ENCODE data around the gene TOMM6. TPM values are rescaled to one million over a fixed set of nuclear protein-coding genes. Genes with fewer than 3 reads are reported as not detected.

The TOMM6 gene
- 100 to 1,000 TPM; 109 to 200 TPM for total RNA-seq

DNA sequence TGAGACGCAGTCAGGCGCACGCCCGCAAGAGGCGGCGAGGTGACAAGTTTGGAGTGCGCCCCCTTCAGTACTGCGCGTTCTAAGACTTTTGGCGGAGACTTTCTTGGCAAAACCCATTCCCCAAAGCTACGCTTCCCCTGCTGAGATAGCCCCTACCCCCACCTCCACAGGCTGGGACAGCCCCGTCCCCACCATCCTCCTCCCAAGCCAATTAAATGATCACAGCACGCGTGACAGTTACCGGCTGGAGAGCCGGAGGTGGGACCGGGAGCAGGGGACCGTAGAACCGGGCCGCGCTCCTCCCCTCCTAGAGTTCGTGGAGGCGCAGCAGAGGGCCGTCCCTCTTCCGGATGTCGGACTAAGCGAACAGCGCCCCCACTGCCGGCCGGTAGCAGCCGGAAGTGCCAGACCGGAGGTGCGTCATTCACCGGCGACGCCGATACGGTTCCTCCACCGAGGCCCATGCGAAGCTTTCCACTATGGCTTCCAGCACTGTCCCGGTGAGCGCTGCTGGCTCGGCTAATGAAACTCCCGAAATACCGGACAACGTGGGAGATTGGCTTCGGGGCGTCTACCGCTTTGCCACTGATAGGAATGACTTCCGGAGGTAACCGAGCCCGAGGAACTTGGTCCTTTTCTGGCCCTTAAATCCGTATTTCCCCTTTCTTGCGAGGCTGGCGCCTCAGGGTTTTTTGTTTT is at the start of gene TOMM6:
Gene TOMM6, plus strand, starts transcription at position 476 of the 699 bp plus-strand sequence. Its CDS starts 4 bp downstream, at position 480.
- Histone ChIP-seq H3K27ac (peak within 1 kb of the TSS; percentile 92), H3K4me3 (peak within 1 kb of the TSS; percentile 99), H3K9ac (ENCODE audit: low read depth in 2 of 2, low read length in 2 of 2) (peak within 1 kb of the TSS; percentile 86 to 98), H3K9me3 (no peaks in the 10 kb centered on the region), H3K36me3 (peaks cover 6% of the 10 kb centered on the region), H3K27me3 (no peaks in the 10 kb centered on the region), H3K4me1 (peaks cover 8% of the 10 kb centered on the region)
- DNase-seq = peak; percentile 96
- peak; percentile 83 for TF ChIP-seq CTCF (IDR thresholded peaks at IDR 0.05)
- intact Hi-C loops (cut with DNase I) = loop anchor here (5.0 kb wide), 1 partner anchor 135 kb away; the partner anchor contains the start of genes BYSL and MED20

- intact Hi-C loops (cut with DNase I) = loop anchor here (5.0 kb wide), 1 partner anchor 38 kb away; the partner anchor contains the start of gene FRS3
- TF ChIP-seq CTCF (IDR thresholded peaks at IDR 0.05) = no peak
- Histone ChIP-seq H3K4me1 (peaks cover 4% of the 10 kb centered on the region), H3K9me3 (no peaks in the 10 kb centered on the region), H3K9ac (ENCODE audit: low read depth in 2 of 2, low read length in 2 of 2) (no peak overlapping the region), H3K27ac (no peak overlapping the region), H3K4me3 (no peak overlapping the region), H3K27me3 (no peaks in the 10 kb centered on the region), H3K36me3 (no peaks in the 10 kb centered on the region)
- DNase-seq = no peak
Measured at GRCh38 chr6:41739041-41739440, 48.5 kb upstream of the TOMM6 start.

GRCh38 chr6:41740366-41741162 is 46.9 kb upstream of the TOMM6 start:
- H3K4me1 ChIP-seq = peaks cover 4% of the 10 kb centered on the region
- no peak for TF ChIP-seq CTCF (IDR thresholded peaks at IDR 0.05)
- H3K4me3 ChIP-seq = no peak overlapping the region
- intact Hi-C loops (cut with DNase I) = no loop called here
- no peaks in the 10 kb centered on the region for H3K9me3 ChIP-seq
- DNase-seq = no peak
- peak overlapping the region; percentile 86 for H3K27ac ChIP-seq
- no peaks in the 10 kb centered on the region for H3K27me3 ChIP-seq
- peak overlapping the region; percentile 3 to 68 for H3K9ac ChIP-seq (ENCODE audit: low read depth in 2 of 2, low read length in 2 of 2)
- H3K36me3 ChIP-seq = no peaks in the 10 kb centered on the region

DNA sequence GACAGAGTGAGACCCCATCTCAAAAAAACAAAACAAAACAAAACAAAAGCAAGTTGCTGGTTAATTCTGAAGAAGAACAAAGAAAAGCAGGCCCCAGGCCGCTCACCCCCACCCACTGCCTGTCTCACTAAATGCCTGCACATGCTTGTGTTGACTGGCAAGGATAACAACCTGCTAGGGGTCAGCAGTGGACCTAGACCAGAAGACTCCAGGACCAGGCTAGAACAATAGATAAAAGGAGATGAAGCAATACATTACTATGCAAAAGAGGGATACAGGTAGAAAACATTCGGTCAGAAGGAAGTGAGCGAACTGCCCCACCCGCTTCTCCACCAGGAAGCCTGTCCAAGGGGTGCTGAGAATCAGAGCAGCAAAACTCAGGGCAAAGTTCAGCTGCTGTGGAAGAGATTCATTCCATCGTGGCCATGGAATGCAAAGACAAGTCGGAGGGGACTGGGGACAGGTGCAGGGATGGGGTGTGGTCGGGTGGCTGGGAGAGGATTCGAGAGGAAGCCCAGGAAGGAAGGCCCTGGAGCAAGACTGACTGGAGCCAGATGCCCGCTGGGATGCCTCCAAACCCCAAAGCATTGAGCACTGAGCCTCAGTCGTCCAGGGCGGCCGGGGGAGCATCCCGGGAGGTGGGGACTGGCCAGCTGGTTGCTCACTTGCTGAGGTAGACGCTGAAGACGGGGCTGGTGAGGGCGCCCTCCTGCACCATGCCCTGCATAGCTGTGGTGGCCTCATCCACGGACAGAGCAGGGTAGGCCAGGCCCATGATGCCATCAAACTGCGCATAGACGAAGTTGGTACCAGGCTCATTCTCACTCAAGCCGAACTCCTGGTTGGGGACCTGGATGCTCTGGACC is 45.6 kb upstream of the TOMM6 start:
- H3K4me1 ChIP-seq = no peaks in the 10 kb centered on the region
- no peak overlapping the region for H3K4me3 ChIP-seq
- H3K36me3 ChIP-seq = no peaks in the 10 kb centered on the region
- no peaks in the 10 kb centered on the region for H3K27me3 ChIP-seq
- no peaks in the 10 kb centered on the region for H3K9me3 ChIP-seq
- intact Hi-C loops (cut with DNase I) = no loop called here
- peak overlapping the region in 1 of 2 donors; percentile 68 for H3K9ac ChIP-seq (ENCODE audit: low read depth in 2 of 2, low read length in 2 of 2)
- no peak for TF ChIP-seq CTCF (IDR thresholded peaks at IDR 0.05)
- H3K27ac ChIP-seq = peak overlapping the region; percentile 86
- DNase-seq = peak; percentile 84

Data from colonic mucosa (tissue), 4 donors.